Measurements from ENCODE around the gene CNGA3.

DNA sequence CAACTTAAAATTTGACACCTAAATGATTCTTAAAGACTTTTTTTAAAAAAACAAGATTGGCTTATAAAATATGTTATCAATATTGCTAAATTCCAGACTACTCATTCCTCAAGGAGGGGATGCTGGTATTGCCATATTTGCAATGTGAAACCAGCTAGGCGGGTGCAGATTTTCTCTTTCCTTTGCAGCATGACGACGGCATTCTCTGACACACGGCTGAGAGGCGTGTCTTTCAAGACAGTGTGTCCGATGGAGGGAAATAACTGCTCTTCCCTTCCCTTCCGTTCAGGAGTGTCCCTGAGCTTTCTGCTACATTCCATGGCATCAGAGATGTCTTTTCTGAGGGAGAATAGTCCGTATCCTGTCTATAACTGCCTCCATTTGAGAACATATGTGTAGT, 38.2 kb upstream of the CNGA3 start:
- no peak for TF ChIP-seq POLR2A (IDR thresholded peaks at IDR 0.05)
- TF ChIP-seq CTCF (IDR thresholded peaks at IDR 0.05 in 4 of 5, conservative IDR thresholded peaks at IDR 0.05 in 1 of 5): no peak

All from gastrocnemius medialis (tissue), 4 donors.